Neural progenitor cell (in vitro differentiated cells): ENCODE measurements around the gene ZSWIM6. TPM values are rescaled to one million over a fixed set of nuclear protein-coding genes. Genes with fewer than 3 reads are reported as not detected.

ENCODE experiments used
- DNase-seq: peaks from one replicate; pipeline ENCODE4 v3.0.0-alpha.2; 2016; ENCODE audit warnings: low spot score
- H2AFZ ChIP-seq: fragments of 200-600 bp; sonication (generic); replicated peaks from 2 replicates; pipeline ENCODE4 v1.6.1; 2016; ENCODE audit warnings: antibody characterized with exemption
- H3F3A ChIP-seq: fragments of 200-600 bp; sonication (generic); 2 replicates; pipeline ENCODE4 v1.6.1; 2016; ENCODE audit warnings: antibody characterized with exemption, low read depth
- H3K27ac ChIP-seq: fragments of 200-600 bp; sonication (generic); 2 replicates; pipeline ENCODE4 v1.5.1; 2016; ENCODE audit warnings: mild to moderate bottlenecking
- H3K27me3 ChIP-seq: fragments of 200-600 bp; sonication (generic); 2 replicates; pipeline ENCODE4 v1.6.1; 2016; ENCODE audit warnings: mild to moderate bottlenecking, moderate library complexity
- H3K36me3 ChIP-seq: fragments of 200-600 bp; sonication (generic); 2 replicates; pipeline ENCODE4 v1.5.1; 2016
- H3K4me1 ChIP-seq: fragments of 200-600 bp; sonication (generic); 2 replicates; pipeline ENCODE4 v1.6.1; 2016; ENCODE audit warnings: mixed run types
- H3K4me2 ChIP-seq: fragments of 200-600 bp; sonication (generic); 2 replicates; pipeline ENCODE4 v1.6.1; 2016
- H3K4me3 ChIP-seq: fragments of 200-600 bp; sonication (generic); 2 replicates; pipeline ENCODE4 v1.5.1; 2016
- H3K79me2 ChIP-seq: fragments of 200-600 bp; sonication (generic); 2 replicates; pipeline ENCODE4 v1.6.1; 2016; ENCODE audit warnings: low read depth
- H3K9ac ChIP-seq: fragments of 200-600 bp; sonication (generic); 2 replicates; pipeline ENCODE4 v1.6.1; 2016
- H3K9me3 ChIP-seq: fragments of 200-600 bp; sonication (generic); 2 replicates; pipeline ENCODE4 v1.5.1; 2016; ENCODE audit warnings: low read depth
- H4K20me1 ChIP-seq: fragments of 200-600 bp; sonication (generic); 2 replicates; pipeline ENCODE4 v1.6.1; 2016; ENCODE audit warnings: low read depth
- H3K27ac Mint-ChIP-seq: 3 replicates; pipeline ENCODE4 v1.8.0; 2021; ENCODE audit warnings: mixed read lengths
- H3K27me3 Mint-ChIP-seq: 2 replicates; pipeline ENCODE4 v1.8.0; 2022; ENCODE audit warnings: low read depth, mild to moderate bottlenecking, inconsistent platforms, moderate library complexity, mixed read lengths; ENCODE audit not compliant: insufficient read depth
- H3K36me3 Mint-ChIP-seq: 3 replicates; pipeline ENCODE4 v1.8.0; 2021; ENCODE audit warnings: mixed read lengths
- H3K4me1 Mint-ChIP-seq: 3 replicates; pipeline ENCODE4 v1.8.0; 2021; ENCODE audit warnings: mixed read lengths
- H3K4me3 Mint-ChIP-seq: 3 replicates; pipeline ENCODE4 v1.8.0; 2021; ENCODE audit warnings: mild to moderate bottlenecking, moderate library complexity, mixed read lengths
- H3K9me3 Mint-ChIP-seq: 3 replicates; pipeline ENCODE4 v1.8.0; 2020; ENCODE audit warnings: mixed read lengths
- CTCF ChIP-seq: fragments of 200-600 bp; sonication (generic); IDR thresholded peaks from 2 replicates; pipeline ENCODE4 v1.5.1; 2017; ENCODE audit warnings: antibody characterized with exemption, mild to moderate bottlenecking
- EZH2 ChIP-seq: fragments of 200-600 bp; sonication (generic); IDR thresholded peaks from 2 replicates; pipeline ENCODE4 v1.6.1; 2017; ENCODE audit warnings: antibody characterized with exemption, mild to moderate bottlenecking, moderate library complexity
- EZH2phosphoT487 ChIP-seq: fragments of 200-600 bp; sonication (generic); IDR thresholded peaks from 2 replicates; pipeline ENCODE4 v1.6.1; 2017; ENCODE audit warnings: antibody characterized with exemption
- total RNA-seq: library from RNA; depleted of rRNA; stranded (reverse); fragments of >200 nt; gene quantifications from 2 replicates; pipeline ENCODE4 v1.2.3, GENCODE V29; 2015; ENCODE audit warnings: low replicate concordance

The ZSWIM6 gene
- total RNA-seq, 1 donor from 2014 or later, result 32.2 TPM

DNA sequence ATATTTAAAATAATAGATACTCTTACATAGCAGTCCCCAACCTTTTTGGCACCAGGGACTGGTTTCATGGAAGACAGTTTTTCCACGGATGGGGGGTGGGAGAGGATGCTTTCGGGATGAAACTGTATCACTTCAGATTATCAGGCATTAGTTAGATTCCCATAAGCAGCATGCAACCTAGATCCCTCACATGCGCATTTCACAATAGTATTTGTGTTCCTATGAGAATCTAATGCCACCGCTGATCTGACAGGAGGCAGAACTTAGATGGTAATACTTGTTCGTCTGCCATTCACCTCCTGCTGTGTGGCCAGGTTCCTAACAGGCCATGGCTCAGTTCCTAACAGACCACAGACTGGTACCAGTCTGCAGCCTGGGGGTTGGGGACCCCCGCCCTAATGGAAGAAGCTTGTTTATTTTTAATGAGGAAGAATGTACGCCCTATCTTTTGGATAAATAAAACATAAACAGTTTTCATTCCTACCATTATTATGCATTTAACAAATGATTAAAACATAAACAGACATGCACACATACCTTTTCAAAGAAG lies 187.7 kb downstream of the ZSWIM6 start:
- H3K4me1 ChIP-seq, result no peaks in the 10 kb centered on the region
- H3K79me2 ChIP-seq, result peaks cover 39% of the 10 kb centered on the region
- Mint-ChIP-seq H3K9me3 (peaks cover 27% of the 10 kb centered on the region), H3K36me3 (peaks cover 38% of the 10 kb centered on the region), H3K27ac (no peak overlapping the region), H3K4me3 (no peak overlapping the region), H3K4me1 (peaks cover 13% of the 10 kb centered on the region), H3K27me3 (no peaks in the 10 kb centered on the region)
- no peak overlapping the region for H2AFZ ChIP-seq
- H3K9ac ChIP-seq, result no peak overlapping the region
- no peak for TF ChIP-seq CTCF
- no peak for TF ChIP-seq EZH2
- no peak for TF ChIP-seq EZH2phosphoT487
- DNase-seq, result no peak
- H4K20me1 ChIP-seq, result peaks cover 5% of the 10 kb centered on the region
- H3K9me3 ChIP-seq, result no peaks in the 10 kb centered on the region
- H3K4me3 ChIP-seq, result no peak overlapping the region
- H3K27ac ChIP-seq, result no peak overlapping the region
- H3K27me3 ChIP-seq, result no peaks in the 10 kb centered on the region
- H3F3A ChIP-seq, result no peaks in the 10 kb centered on the region
- H3K4me2 ChIP-seq, result no peak overlapping the region
- peaks cover 6% of the 10 kb centered on the region for H3K36me3 ChIP-seq

DNA sequence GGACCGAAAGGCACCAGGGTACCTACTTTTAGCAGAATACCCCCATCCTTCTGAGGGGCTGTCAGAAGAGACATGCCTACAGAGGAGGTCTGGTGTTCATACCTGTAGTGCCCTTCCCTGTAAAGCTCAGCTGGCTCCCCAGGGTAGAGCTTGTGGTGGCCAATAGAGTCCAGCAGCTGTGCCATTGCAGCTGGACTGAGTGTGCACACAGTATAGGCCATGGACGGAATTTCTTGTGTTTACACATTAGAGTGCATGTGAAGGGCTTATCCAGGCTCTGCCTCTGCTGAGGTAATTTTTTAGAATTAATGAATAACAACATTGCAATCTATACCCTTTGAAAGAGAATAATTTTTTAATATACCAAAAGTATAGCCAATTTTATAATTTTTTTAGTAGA lies 191.0 kb downstream of the ZSWIM6 start:
- Histone ChIP-seq H3K4me1 (no peaks in the 10 kb centered on the region), H3K4me3 (no peak overlapping the region), H2AFZ (no peak overlapping the region), H3K9ac (no peak overlapping the region), H3K79me2 (peaks cover 15% of the 10 kb centered on the region), H3F3A (no peaks in the 10 kb centered on the region), H3K27me3 (no peaks in the 10 kb centered on the region), H3K36me3 (peaks cover 6% of the 10 kb centered on the region), H3K9me3 (no peaks in the 10 kb centered on the region), H3K27ac (no peak overlapping the region), H3K4me2 (no peak overlapping the region), H4K20me1 (peaks cover 11% of the 10 kb centered on the region)
- DNase-seq, result no peak
- Mint-ChIP-seq H3K27ac (no peak overlapping the region), H3K27me3 (no peaks in the 10 kb centered on the region), H3K4me1 (peaks cover 37% of the 10 kb centered on the region), H3K4me3 (no peak overlapping the region), H3K36me3 (peaks cover 31% of the 10 kb centered on the region), H3K9me3 (peaks cover 6% of the 10 kb centered on the region)
- TF ChIP-seq CTCF, result no peak
- no peak for TF ChIP-seq EZH2phosphoT487
- TF ChIP-seq EZH2, result no peak

GRCh38 chr5:61523997-61524396 lies 191.9 kb downstream of the ZSWIM6 start:
- H3K36me3 ChIP-seq, result peaks cover 6% of the 10 kb centered on the region
- H3K36me3 Mint-ChIP-seq, result peaks cover 30% of the 10 kb centered on the region
- peaks cover 13% of the 10 kb centered on the region for H3K79me2 ChIP-seq
- H3K27ac Mint-ChIP-seq, result no peak overlapping the region
- no peaks in the 10 kb centered on the region for H3F3A ChIP-seq
- no peaks in the 10 kb centered on the region for H3K27me3 Mint-ChIP-seq
- DNase-seq, result no peak
- H2AFZ ChIP-seq, result no peak overlapping the region
- no peak overlapping the region for H3K4me2 ChIP-seq
- H3K9ac ChIP-seq, result no peak overlapping the region
- peaks cover 11% of the 10 kb centered on the region for H4K20me1 ChIP-seq
- no peak overlapping the region for H3K4me3 ChIP-seq
- no peak overlapping the region for H3K27ac ChIP-seq
- peaks cover 5% of the 10 kb centered on the region for H3K9me3 Mint-ChIP-seq
- TF ChIP-seq EZH2phosphoT487 (no peak), EZH2 (no peak), CTCF (no peak)
- no peaks in the 10 kb centered on the region for H3K9me3 ChIP-seq
- H3K4me1 ChIP-seq, result no peaks in the 10 kb centered on the region
- no peak overlapping the region for H3K4me3 Mint-ChIP-seq
- no peaks in the 10 kb centered on the region for H3K27me3 ChIP-seq
- peaks cover 37% of the 10 kb centered on the region for H3K4me1 Mint-ChIP-seq
